Aortic smooth muscle cell (primary cell): ENCODE measurements around the gene TCP11L1. TPM values are rescaled to one million over a fixed set of nuclear protein-coding genes. Genes with fewer than 3 reads are reported as not detected.

ENCODE experiments used
- total RNA-seq: library from RNA; depleted of rRNA; stranded (reverse); fragments of >200 nt; gene quantifications from 2 replicates; pipeline ENCODE4 v1.2.3, GENCODE V29; 2014

The TCP11L1 gene, protein sequence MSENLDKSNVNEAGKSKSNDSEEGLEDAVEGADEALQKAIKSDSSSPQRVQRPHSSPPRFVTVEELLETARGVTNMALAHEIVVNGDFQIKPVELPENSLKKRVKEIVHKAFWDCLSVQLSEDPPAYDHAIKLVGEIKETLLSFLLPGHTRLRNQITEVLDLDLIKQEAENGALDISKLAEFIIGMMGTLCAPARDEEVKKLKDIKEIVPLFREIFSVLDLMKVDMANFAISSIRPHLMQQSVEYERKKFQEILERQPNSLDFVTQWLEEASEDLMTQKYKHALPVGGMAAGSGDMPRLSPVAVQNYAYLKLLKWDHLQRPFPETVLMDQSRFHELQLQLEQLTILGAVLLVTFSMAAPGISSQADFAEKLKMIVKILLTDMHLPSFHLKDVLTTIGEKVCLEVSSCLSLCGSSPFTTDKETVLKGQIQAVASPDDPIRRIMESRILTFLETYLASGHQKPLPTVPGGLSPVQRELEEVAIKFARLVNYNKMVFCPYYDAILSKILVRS
- total RNA-seq, result 19.7 and 20.9 TPM in 2 replicates

DNA sequence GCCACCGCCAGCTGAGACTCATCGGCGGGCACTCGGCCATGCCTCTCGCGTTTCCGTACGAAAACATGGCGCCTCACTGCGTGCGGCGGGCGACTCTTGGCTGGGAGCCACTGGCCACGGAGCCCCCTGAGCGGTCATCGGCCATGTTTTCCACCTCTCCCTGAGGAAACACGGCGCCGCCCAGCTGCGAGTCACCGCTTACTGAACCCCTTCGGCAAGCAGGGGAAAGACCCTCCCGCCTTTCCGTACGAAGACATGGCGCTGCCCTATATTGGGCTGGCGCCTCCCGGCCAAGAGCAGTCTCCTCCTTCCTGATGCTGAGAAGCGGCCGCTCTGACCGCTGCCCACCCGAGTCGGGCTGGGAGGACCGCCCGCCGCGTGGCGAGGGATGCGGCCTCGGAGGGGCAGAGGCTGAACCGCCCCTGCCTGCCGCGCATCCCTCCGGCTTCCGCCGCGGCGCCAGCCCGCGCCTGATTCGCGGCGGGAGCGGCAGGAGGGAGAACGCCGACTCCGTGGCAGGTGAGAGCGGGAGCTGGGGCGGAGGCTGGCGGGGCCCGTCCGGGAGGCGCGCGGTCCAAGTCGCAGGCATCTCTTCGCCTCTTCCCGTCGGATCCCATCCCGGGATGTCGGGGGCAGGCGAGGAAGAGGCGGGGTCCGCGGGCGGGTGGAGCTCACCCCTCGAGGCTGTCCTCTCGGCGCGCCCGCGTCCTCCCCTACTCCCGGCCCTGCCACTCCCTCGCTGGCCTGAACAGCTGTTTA is at the start of gene TCP11L1:
TCP11L1 (plus strand) TSS at position 299 of the 759 bp plus-strand sequence. CDS start 4,202 bp downstream, outside the sequence.

DNA sequence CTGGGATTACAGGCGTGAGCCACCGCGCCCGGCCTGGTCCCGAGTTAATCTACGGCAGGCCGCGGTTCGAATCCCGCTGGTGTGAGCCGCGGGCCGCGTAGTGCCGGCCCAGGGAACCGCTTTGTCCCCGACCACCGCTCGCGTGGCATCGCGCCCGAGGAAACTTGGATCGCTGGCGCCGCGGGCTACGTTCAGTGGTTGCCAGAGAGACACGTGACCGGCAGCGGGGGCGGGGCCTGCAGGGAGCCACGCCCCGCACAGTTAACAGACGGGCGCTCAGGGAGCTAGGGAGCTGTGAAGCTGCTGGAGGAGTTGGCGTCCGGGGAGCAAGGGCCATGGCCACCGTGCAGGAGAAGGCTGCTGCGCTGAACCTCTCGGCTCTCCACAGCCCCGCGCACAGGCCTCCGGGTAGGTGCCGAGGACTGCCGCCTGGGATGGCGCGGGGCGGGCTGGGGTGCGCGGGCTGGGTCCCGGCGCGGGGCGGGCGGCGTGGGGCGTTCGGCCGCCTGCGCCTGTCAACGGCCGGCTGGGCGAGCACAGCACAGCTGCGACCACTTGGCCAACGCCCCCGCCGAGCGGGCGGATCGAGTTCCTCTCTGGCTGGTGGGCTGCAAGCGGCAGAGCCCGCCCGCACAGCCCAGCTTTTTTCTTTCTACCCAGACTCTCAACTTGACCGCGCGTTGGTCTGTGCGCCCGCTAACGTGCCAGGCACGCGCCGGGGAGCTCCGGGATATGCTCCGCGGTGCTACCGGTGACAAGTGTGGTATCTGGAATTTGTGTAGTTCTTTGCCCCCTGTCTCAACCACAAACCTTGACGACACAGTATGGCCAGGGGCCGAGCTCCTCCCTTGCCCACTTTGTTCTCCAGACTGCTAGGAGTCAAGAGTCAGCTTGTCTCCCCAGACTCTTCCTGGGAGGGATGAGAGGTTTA is 23.5 kb upstream of the TCP11L1 start, which contains the start of gene DEPDC7:
DEPDC7 (plus strand) TSS at position 258 of the 931 bp plus-strand sequence; CDS start at position 336, 78 bp downstream.

Other genes starting within 250 kb of the TCP11L1 start
- gene CCDC73, start 244.9 kb upstream of the TCP11L1 start, total RNA-seq, result not detected in 2 replicates
- gene PRRG4, start 209.6 kb upstream of the TCP11L1 start, total RNA-seq, result 0.06 and 0.13 TPM in 2 replicates
- 14.1 and 17.9 TPM in 2 replicates for gene QSER1, start 146.8 kb upstream of the TCP11L1 start, total RNA-seq
- gene DEPDC7, start 23.7 kb upstream of the TCP11L1 start, total RNA-seq, result 3.4 and 5.8 TPM in 2 replicates
- gene CSTF3, start 121.9 kb downstream of the TCP11L1 start, total RNA-seq, result 25.6 and 26.7 TPM in 2 replicates
- gene HIPK3, start 217.8 kb downstream of the TCP11L1 start, total RNA-seq, result 95.6 and 99.6 TPM in 2 replicates